ENCODE data around the gene SOD1.
"Not testable (repeated sequence)": the region's sequence is repeated elsewhere in the genome, so short reads cannot be mapped to it uniquely, and the experiment has no call there.

SOD1 gene

GRCh38 chr21:31659536-31660258 lies at the start of gene SOD1:
TSS of gene SOD1 (plus strand) at chr21:31659693. CDS start at chr21:31659770, 77 bp downstream.
- DNase-seq = peak; percentile 96

GRCh38 chr21:31611445-31611844 lies 48.0 kb upstream of the SOD1 start:
- DNase-seq = no peak

DNA sequence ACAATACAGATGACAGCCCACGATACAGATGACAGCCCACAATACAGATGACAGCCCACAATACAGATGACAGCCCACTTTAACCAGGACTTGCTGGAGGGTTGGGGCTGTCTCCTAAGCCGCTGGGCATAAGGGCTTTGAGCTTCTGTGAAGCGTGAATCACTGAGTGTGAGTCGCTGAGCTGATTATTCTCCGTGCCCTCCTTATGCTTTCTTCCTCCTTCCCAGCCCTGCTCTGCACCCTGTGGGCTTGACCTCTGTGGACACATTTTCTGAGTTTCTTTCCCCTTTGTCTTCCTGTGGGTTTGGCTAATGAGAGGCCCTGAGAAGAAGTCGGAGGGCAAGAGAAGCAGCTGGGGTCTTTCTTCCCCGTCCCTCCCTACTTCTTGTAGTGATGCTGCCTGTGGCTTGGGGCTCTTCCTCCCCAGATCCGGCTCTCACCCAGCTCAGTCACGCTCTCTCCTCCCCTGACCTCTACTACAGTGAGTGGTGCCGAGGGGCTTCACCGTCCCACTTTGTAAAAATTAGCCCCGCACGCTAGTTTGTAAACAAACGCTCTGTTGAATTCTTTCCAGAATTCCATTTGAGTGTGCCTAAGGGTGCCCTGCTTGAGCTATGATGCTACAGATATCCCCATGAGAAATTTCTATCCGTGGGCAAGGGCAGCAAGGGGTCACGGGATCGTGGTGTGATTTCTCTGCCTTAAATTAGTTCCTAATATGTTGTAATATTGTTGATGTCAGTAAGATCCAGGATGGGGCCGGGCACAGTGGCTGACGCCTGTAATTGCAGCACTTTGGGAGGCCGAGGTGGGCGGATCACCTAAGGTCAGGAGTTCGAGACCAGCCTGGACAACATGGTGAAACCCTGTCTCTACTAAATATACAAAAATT lies 46.4 kb upstream of the SOD1 start:
- no peak for DNase-seq

DNA sequence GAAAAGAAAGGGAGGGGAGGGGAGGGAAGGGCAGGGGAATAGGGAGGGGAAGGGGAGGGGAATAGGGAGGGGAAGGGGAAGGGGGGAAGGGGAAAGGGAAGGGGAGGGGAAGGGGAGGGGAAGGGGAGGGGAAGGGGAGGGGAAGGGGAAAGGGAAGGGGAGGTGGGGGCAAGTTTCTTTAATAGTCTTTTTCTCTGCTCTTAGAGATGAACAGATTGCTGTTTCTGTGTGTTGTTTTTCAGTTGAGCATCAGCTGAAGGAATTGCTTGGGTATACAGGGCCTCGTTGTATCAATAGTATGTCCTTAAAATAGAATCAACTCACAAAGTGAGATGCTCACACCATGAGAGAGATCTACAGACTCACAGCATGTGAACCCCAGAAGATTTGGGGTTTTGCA lies 44.8 kb upstream of the SOD1 start:
- no peak for DNase-seq

GRCh38 chr21:31616216-31616615 lies 43.3 kb upstream of the SOD1 start:
- DNase-seq = no peak

DNA sequence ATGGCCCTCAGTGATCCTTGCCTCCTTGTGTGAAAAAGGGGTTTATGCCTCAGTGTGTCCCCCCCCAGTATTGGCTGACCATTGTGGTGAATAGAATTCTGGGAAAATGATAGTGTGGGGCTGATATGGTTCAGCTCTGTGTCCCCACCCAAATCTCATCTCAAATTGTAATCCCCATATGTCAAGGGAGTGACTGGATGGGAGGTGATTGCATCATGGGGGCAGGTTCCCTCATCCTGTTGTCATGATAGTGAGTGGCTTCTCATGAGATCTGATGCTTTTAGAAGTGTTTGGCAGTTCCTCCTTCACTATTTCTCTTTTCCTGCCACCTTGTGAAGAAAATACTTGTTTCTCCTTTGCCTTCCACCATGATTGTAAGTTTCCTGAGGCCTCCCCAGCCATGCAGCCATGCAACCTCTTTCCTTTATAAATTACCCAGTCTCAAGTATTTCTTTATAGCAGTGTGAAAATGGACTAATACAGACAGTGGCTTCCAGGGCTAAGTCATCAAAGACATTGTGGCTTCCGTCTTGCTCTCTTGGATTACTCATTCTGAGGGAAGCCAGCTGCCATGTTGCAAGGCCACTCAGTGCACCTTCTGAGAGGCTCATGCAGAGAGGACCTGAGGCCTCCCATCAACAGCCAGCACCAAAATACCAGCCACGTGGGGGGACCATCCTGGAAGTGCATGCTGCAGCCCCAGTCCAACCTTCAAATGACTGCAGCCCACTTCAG lies 40.6 kb upstream of the SOD1 start:
- DNase-seq = no peak

DNA sequence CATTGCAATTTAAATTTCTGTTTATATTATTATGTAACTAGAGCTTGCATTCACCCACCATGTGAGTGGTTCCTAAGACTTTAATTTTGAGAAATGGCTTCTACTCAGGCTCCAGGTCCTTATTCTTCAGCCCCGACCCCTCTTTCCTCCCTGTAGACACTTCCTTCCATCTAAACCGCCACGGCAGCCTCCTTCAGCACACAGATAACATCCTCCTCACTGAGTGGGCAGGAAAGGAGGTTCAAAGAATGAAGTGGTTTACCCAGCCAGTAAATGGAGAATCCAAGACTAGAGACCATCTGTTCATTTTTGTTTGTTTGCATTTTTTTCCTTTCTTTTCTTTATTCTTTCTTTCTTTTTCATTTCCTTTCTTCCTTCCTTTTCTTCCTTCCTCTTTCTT lies 37.1 kb upstream of the SOD1 start:
- DNase-seq = no peak

DNA sequence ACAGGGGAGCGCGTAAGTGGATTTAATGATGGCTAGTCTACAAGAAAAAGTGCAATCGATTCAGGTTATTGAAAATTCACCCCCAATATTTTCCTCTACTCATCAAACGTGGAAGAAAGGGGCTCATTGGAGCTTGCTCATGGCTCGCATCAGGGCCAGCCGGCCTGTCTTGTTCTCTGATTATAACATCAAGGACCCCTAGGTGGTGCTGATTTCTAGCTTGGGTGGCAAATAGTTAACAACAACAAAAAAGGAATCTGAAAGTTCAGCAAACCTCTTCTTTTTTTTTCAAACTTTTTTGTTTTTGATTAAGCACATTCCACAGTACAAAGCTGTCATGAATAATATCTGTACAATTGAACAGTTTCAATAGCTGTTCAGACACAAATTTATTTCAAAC lies 35.8 kb upstream of the SOD1 start:
- DNase-seq = no peak

GRCh38 chr21:31624181-31624580 lies 35.3 kb upstream of the SOD1 start:
- DNase-seq = no peak

- DNase-seq = no peak
These were observed 34.5 kb upstream of the SOD1 start for GRCh38 chr21:31624961-31625491.

DNA sequence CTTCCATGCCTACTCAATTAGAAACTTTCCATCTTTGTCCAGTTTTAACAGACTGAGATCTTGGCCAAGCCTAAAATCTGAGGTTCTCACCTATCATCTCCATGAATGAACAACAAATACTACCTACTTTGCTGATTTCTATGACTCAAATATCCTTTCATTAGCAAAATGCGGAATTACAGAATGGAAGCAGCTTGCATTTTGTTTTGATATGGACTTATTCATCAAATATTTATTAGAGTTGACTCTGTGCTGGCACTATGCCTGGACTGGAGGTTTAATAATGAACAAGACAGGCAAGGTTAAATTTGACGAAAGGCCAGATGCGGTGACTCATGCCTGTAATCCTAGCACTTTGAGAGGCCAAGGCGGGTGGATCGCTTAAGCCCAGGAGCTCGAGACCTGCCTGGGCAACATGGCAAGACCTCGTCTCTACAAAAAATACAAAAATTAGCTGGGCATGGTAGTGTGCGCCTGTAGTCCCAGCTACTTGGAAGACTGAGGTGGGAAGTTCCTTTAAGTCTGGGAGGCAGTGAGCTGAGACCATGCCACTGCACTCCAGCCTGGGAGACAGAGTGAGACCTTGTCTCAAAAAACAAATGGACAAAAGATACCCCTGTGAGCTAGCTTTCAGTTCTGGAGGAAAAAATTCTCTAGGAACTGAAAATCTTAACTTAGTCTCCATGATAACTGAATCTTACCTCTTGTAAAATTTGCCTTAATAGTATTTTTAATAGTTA lies 29.4 kb upstream of the SOD1 start:
- no peak for DNase-seq

DNA sequence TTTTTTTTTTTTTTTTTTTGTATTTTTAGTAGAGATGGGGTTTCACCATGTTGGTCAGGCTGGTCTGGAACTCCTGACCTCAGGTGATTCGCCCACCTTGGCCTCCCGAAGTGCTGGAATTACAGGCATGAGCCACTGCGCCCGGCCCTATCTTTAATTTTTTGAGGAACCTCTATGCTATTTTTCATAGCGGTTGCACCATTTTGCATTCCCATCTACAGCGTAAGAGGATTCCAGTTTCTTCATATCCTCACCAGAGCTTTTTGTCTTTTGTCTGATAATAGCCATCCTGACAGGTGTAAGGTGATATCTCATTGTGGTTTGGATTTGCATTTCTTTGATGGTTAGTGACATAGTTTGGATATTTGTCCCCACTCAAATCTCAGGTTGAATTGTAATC lies 27.6 kb upstream of the SOD1 start:
- DNase-seq = not testable (repeated sequence)

DNA sequence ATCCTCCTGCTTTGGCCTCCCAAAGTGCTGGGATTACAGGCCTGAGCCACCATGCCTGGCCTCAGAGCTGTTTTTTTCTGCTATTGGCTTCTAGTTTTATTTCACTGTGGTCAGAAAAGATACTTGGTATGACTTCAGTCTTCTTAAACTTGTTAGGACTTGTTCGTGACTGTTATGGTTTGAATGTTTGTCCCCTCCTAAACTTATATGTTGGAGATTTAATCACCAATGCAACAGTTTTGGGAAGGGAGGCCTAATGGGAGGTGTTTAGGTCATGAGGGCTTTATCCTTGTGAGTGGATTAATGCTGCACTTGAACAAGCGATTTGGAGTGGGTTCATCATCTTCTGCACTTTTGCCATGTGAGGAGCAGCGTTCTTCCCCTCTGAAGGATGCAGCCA lies 24.5 kb upstream of the SOD1 start:
- DNase-seq = no peak

DNA sequence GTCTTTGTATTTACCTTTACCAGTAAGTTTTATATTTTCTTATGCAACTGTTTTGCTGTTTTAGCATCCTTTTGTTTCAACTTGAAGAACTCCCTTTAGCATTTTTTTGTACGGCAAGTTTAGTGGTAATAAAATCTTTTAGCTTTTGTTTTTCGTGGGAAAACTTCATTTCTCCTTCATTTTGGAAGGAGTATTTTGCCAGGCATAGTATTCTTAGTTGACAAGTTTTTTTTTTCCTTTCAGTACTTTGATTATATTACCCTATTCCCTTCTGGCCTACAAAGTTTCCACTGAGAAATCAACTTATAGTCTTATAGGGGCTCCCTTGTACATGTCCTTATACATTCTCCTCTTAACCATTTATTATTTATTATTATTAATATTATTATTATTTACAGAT lies 22.6 kb upstream of the SOD1 start:
- no peak for DNase-seq

GRCh38 chr21:31641416-31641922 lies 18.0 kb upstream of the SOD1 start:
- no peak for DNase-seq

- DNase-seq = no peak
These were observed 14.8 kb upstream of the SOD1 start for GRCh38 chr21:31644643-31645042.

GRCh38 chr21:31647650-31648049 lies 11.8 kb upstream of the SOD1 start:
- no peak for DNase-seq

DNA sequence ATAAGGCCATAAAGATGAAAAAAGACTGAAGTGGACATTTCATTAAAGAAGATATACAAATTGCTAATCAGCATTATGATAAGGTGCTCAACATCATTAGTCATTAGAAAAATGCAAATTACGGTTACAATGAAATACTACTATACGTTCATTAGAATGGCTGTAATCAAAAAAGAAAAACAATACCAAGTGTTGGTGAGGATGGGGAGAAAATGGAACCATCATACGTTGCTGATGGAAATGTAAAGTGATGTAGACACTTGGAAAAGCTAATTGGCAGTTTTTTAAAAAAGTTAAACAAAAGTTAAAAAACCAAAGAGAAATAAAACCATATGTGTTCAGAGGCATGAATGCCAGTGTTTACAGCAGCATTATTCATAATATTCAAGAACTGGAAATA lies 8.6 kb upstream of the SOD1 start:
- DNase-seq = no peak

DNA sequence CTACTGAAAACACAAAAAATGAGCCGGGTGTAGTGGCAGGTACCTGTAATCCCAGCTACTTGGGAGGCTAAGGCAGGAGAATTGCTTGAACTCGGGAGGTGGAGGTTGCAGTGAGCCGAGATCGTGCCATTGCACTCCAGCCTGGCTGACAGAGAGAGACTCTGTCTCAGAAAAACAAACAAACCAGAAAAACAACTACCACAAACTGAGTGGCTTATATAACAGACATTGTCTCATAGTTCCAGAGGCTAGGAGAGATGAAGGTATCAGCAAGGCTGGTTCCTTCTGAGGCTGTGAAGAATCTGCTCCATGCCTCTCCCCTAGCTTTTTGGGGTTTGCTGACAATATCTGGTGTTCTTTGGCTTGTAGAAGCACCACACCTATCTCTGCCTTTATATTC lies 8.0 kb upstream of the SOD1 start:
- DNase-seq = not testable (repeated sequence)

GRCh38 chr21:31654340-31654739 lies 5.2 kb upstream of the SOD1 start:
- no peak for DNase-seq

DNA sequence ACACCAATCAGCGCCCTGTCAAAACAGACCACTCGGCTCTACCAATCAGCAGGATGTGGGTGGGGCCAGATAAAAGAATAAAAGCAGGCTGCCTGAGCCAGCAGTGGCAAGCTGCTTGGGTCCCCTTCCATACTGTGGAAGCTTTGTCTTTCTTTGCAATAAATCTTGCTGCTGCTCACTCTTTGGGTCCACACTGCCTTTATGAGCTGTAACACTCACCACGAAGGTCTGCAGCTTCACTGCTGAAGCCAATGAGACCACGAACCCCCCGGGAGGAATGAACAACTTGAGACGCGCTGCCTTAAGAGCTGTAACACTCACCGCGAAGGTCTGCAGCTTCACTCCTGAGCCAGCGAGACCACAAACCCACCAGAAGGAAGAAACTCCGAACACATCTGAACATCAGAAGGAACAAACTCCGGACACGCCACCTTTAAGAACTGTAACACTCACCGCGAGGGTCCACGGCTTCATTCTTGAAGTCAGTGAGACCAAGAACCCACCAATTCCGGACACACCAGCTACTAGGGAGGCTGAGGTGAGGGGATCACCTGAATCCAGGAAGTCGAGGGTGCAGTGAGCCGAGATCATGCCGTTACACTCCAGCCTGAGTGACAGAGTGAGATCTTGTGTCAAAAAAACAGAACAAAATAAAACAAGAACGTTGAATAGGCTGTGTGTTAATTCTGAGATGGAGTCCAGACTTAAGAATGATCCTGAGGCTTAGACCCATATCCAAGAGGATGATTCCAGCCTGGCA lies 4.5 kb upstream of the SOD1 start:
- DNase-seq = not testable (repeated sequence)

All from stimulated activated CD4-positive, alpha-beta T cell treated with anti-CD3 and anti-CD28 coated beads, Interleukin-4, amount 100 ng/mL, for 24 hours (primary cell).